Activated T-helper 17 cell treated with anti-CD3 and anti-CD28 coated beads, Interleukin-2, amount 50 U/mL, for 72 hours (primary cell): Measurements from ENCODE around the gene PLA2G2A. TPM values are rescaled to one million over a fixed set of nuclear protein-coding genes. Genes with fewer than 3 reads are reported as not detected.
"Not testable (repeated sequence)": the region's sequence is repeated elsewhere in the genome, so short reads cannot be mapped to it uniquely, and the experiment has no call there.

Experiments used
- ATAC-seq: fragments of 150-1000 bp; cut with Tn5 transposase; replicated peaks from 2 replicates; pipeline ENCODE4 v1.10.0; 2021; ENCODE audit warnings: mild to moderate bottlenecking, moderate library complexity
- H3K27ac Mint-ChIP-seq: one replicate; pipeline ENCODE4 v1.8.0; 2022; ENCODE audit warnings: mixed read lengths
- H3K27me3 Mint-ChIP-seq: one replicate; pipeline ENCODE4 v1.8.0; 2022; ENCODE audit warnings: mixed read lengths
- H3K36me3 Mint-ChIP-seq: one replicate; pipeline ENCODE4 v1.8.0; 2022; ENCODE audit warnings: low read depth, mild to moderate bottlenecking, mixed read lengths
- H3K4me1 Mint-ChIP-seq: one replicate; pipeline ENCODE4 v1.8.0; 2022; ENCODE audit warnings: mixed read lengths
- H3K4me3 Mint-ChIP-seq: one replicate; pipeline ENCODE4 v1.8.0; 2022; ENCODE audit warnings: mild to moderate bottlenecking, mixed read lengths
- H3K9me3 Mint-ChIP-seq: one replicate; pipeline ENCODE4 v1.8.0; 2022; ENCODE audit warnings: mixed read lengths
- total RNA-seq, 2 donors: library from RNA; stranded (reverse); gene quantifications; one replicate each; pipeline ENCODE4 v1.2.3, GENCODE V29; 2022

PLA2G2A gene, protein sequence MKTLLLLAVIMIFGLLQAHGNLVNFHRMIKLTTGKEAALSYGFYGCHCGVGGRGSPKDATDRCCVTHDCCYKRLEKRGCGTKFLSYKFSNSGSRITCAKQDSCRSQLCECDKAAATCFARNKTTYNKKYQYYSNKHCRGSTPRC
- total RNA-seq, result not detected

DNA sequence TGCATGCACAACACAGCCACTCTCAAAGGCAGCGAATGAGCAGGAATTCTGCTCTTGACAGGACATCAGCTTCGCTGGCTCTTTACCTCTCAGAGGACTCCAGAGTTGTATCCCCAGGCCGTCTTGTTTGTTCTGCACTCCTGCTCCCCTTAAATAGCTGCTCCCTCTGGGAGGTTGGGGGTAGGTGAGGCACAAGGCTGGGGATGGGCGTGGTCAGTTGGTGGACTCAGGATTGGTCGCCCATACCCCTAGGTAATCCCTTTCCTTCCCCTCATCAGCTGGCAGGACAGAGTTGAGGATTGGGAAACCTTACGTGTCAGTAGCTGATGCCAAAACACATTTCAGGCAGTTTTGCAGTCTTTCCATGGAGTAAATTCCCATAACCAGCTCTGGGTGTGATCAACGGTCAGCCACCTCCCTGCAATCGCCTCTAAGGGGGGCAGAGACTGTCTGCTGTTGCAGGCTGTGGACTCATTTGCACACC is at the start of gene PLA2G2A:
TSS of gene PLA2G2A (minus strand) at position 125 of the 484 bp plus-strand sequence. CDS start 845 bp downstream, outside the sequence.
- no peak within 1 kb of the TSS for H3K27ac Mint-ChIP-seq

DNA sequence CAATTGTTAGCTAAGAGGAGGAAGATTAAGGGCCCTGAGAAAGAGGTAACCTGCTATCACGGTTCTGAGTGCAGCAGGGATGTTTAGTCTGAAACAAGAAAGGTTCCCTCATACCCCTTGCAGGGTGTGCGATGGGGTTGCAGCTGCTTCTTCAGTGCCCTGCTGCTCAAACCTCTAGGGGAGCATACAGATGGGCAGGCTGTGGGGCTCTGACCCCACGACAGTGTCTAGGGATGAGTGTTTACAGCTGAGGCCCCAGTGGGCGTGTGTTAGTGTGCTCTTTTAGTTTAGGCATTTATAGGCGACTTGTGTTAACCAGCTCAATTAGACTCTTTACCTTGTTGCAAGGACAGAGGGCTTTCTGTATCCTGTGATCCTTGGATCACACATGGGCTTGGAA is 49.3 kb upstream of the PLA2G2A start:
- no peak for ATAC-seq
- Mint-ChIP-seq H3K27me3 (peaks cover 53% of the 10 kb centered on the region), H3K4me1 (no peaks in the 10 kb centered on the region), H3K4me3 (no peak overlapping the region), H3K36me3 (no peaks in the 10 kb centered on the region), H3K27ac (no peak overlapping the region), H3K9me3 (no peaks in the 10 kb centered on the region)

More for the DNA sequence above, at the start of gene PLA2G2A:
- ATAC-seq, result no peak
- no peaks in the 10 kb centered on the region for H3K9me3 Mint-ChIP-seq
- peaks cover 26% of the 10 kb centered on the region for H3K27me3 Mint-ChIP-seq
- H3K4me1 Mint-ChIP-seq, result no peaks in the 10 kb centered on the region
- H3K36me3 Mint-ChIP-seq, result no peaks in the 10 kb centered on the region
- H3K4me3 Mint-ChIP-seq, result no peak within 1 kb of the TSS

DNA sequence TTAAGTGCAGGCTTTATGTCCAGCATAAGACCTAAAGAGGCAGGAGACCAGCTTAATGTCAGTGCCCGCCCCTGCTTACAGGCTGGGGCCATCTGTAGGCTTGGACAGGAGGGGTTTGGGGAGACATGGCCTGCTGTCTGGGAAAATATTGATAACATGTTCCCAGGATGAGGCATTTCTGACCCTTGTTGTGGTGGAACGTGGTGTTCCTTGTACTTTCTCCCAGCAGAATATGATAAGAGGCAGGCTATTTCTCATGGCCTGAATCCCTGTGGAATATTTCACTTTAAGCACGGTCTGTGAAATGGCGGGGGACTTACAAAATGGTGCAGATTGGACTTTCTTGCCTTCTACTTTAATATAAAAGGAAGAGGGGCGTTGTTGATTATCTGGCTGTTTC is 48.7 kb upstream of the PLA2G2A start:
- Mint-ChIP-seq H3K9me3 (no peaks in the 10 kb centered on the region), H3K36me3 (no peaks in the 10 kb centered on the region), H3K27ac (no peak overlapping the region), H3K4me3 (no peak overlapping the region), H3K4me1 (no peaks in the 10 kb centered on the region), H3K27me3 (peaks cover 51% of the 10 kb centered on the region)
- no peak for ATAC-seq

DNA sequence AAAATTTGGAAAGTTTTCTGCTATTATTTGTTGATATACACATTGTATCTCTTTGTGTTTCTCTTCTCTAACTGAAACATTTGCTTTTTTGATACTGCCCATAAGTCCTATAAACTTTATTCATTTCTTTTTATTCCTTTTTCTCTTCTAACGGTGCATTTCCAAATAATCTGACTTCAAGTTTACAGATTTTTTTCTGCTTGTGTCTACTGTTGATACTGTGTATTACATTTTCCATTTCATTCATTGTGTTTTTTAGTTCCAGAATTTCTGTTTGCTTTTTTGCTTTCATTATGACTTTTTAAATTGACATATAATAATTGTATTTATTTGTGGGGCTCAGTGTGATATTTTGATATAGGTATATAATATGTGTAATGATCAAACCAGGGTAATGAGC is 38.3 kb upstream of the PLA2G2A start:
- Mint-ChIP-seq H3K4me1 (no peaks in the 10 kb centered on the region), H3K27ac (no peak overlapping the region), H3K27me3 (peaks cover 15% of the 10 kb centered on the region), H3K9me3 (peaks cover 22% of the 10 kb centered on the region), H3K36me3 (no peaks in the 10 kb centered on the region), H3K4me3 (no peak overlapping the region)
- ATAC-seq, result no peak

DNA sequence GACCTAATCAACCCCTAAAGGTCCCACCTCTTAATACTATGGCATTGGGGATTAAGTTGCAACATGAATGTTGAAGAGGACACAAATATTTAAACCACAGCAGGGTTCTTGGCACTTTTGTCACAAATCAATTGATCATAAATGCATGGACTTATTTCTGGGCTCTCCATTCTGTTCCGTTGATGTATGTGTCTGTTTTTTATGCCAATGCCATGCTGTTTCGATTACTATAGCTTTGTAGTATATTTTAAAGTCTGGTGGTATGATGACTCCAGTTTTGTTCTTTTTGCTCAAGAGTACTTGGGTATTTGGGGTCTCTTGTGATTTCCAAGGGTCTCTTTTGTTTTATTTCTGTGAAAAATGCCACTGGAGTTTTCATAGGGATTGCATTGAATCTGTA is 34.7 kb upstream of the PLA2G2A start:
- H3K4me3 Mint-ChIP-seq, result no peak overlapping the region
- no peaks in the 10 kb centered on the region for H3K36me3 Mint-ChIP-seq
- no peak overlapping the region for H3K27ac Mint-ChIP-seq
- peaks cover 28% of the 10 kb centered on the region for H3K9me3 Mint-ChIP-seq
- H3K4me1 Mint-ChIP-seq, result no peaks in the 10 kb centered on the region
- no peak for ATAC-seq
- H3K27me3 Mint-ChIP-seq, result peaks cover 28% of the 10 kb centered on the region

DNA sequence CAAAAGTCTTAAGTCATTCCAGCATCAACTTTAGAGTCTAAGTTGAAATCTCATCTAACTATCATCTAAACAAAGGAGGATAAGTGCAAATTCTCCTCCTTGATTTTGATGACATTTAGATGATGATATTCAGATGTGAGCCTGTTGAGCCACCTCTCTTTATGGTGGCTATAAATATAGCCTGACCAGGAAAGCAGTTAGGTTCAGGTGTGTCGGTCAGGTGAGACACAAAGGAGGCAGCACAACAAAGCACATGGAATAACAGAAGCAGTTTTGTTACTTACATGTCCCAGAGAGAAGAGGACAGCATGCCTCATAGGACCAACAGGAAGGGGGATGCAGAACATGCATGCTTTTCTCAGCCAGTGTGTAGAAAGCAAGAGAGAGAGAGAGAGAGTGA is 30.6 kb upstream of the PLA2G2A start:
- Mint-ChIP-seq H3K4me1 (no peaks in the 10 kb centered on the region), H3K27me3 (peaks cover 31% of the 10 kb centered on the region), H3K27ac (peak overlapping the region; percentile 16), H3K9me3 (peaks cover 13% of the 10 kb centered on the region), H3K4me3 (no peak overlapping the region), H3K36me3 (no peaks in the 10 kb centered on the region)
- no peak for ATAC-seq

DNA sequence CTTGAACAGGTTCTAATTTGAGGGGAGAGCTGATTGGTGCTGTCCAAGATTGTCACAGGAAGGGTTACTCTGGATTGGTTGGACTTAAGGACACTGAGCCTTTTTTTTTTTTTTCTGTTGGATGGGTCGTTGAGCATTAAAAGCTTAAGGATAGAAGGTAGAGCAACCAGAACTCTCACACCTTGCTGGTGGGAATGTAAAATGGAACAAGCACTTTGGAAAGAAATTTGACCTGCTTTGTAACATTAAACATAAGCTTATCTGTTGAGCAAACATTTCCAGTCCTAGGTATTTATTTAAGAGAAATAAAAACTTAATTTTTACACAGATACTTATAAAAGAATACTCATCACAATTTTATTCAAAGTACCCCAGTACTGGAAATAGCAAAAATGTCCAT is 29.8 kb upstream of the PLA2G2A start:
- Mint-ChIP-seq H3K27ac (no peak overlapping the region), H3K36me3 (no peaks in the 10 kb centered on the region), H3K4me1 (no peaks in the 10 kb centered on the region), H3K27me3 (peaks cover 38% of the 10 kb centered on the region), H3K9me3 (peaks cover 11% of the 10 kb centered on the region), H3K4me3 (no peak overlapping the region)
- ATAC-seq, result no peak

DNA sequence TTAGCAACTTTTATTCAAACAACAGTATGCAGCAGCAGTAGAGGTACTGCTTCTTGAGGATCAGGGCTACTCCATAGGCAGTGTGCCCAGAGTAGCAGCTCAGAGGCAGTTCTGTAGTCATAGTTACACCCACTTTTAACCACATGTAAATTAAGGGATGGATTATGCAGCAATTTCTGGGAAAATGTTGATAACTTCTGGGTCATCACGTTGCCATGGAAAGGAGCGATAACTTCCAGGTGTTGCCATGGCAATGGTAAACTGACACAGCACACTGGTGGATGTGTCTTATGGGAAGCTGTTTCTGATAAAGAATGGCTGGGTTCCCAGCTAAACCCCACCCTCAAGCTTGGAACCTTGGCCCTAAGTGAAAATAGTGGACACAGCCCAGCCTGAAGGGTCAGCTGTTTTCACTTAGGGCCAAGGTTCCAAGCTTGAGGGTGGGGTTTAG is 29.0 kb upstream of the PLA2G2A start:
- Mint-ChIP-seq H3K9me3 (peaks cover 12% of the 10 kb centered on the region), H3K4me3 (no peak overlapping the region), H3K27me3 (peaks cover 43% of the 10 kb centered on the region), H3K27ac (no peak overlapping the region), H3K36me3 (no peaks in the 10 kb centered on the region), H3K4me1 (no peaks in the 10 kb centered on the region)
- peak; percentile 14 for ATAC-seq

DNA sequence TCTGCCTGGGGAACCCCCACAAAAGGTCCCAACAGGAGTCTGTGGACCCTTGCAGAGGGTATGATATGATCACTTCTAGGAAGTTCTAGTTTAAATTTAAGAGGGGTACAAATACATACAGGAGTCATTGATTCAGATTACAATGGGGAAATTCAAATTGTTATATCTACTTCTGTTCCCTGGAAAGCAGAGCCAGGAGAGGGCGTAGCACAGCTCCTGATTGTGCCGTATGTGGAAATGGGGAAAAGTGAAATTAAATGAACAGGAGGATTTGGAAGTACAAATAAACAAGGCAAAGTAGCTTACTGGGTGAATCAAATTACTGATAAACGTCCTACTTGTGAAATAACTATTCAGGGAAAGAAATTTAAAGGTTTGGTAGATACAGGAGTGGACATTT is 19.4 kb upstream of the PLA2G2A start:
- H3K4me1 Mint-ChIP-seq, H3K27ac Mint-ChIP-seq, H3K36me3 Mint-ChIP-seq, H3K4me3 Mint-ChIP-seq, ATAC-seq, H3K9me3 Mint-ChIP-seq: not testable (repeated sequence)
- peaks cover 50% of the 10 kb centered on the region for H3K27me3 Mint-ChIP-seq

DNA sequence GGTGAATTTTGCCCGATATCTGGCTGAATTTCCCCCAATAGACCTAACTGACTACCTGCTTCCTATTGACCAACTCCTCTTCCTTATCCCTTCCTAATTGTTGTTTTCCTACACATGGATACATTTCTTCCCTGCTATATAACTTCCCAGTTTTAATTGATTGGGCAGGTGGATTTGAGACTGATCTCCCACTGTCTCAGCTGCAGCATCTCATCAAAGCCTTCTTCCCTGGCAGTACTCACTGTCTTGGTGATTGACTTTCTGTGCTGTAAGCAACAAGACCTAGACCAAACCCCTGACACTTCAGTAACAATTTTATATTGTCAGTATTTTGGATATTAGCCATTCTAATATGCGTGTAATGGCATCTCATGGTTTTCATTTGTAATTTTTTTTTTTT is 11.3 kb upstream of the PLA2G2A start:
- Mint-ChIP-seq H3K36me3 (no peaks in the 10 kb centered on the region), H3K4me3 (no peak overlapping the region), H3K4me1 (no peaks in the 10 kb centered on the region), H3K9me3 (no peaks in the 10 kb centered on the region), H3K27me3 (peaks cover 53% of the 10 kb centered on the region), H3K27ac (no peak overlapping the region)
- ATAC-seq, result no peak

DNA sequence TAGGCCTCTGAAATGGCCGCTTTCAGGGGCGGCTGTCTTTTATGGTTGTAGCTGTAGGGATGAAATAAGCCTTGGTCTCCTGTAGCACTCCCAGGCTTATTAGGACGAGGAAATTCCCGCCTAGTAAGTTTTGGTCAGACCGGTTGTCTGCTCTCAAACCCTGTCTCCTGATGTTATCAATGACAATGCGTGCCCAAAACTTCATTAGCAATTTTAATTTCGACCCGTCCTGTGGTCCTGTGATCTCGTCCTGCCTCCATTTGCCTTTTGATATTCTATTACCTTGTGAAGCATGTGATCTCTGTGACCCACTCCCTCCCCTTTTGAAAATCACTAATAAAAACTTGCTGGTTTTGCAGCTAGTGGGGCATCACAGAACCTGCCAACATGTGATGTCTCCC is 10.8 kb upstream of the PLA2G2A start:
- peaks cover 53% of the 10 kb centered on the region for H3K27me3 Mint-ChIP-seq
- not testable (repeated sequence) for H3K36me3 Mint-ChIP-seq, H3K4me1 Mint-ChIP-seq, H3K9me3 Mint-ChIP-seq, H3K4me3 Mint-ChIP-seq, ATAC-seq, H3K27ac Mint-ChIP-seq

DNA sequence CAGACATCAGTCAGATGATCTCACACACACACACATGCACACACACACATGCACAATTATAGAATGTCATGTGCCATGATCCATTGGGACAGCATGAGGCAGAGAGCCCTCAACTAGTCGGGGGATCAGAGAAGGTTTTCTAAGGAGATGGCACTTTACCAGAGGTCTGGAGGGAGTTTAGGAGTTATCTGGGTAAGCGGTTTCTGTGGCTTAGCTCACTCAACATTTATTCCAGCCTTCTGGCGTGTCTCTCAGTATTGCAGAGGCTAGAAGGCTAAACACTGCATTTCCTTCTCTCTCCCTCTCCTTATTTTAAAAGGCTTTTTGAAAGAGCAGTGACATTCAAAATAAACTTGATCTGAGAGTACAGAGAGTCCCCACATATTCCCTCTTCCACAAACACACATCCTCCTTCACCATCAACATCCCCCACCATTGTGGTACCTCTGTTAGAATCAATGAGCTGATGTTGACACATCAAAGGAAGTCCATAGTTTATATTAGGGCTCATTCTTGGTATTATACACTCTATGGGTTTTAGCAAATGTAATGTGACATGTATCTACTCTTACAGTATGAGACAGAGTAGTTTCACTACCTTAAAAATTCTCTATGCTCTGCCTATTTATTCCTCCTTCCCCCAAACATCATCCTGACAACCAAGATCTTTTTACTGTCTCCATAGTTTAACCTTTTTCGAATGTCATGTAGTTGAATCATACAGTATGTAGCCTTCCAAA is 9.0 kb upstream of the PLA2G2A start:
- H3K9me3 Mint-ChIP-seq, result no peaks in the 10 kb centered on the region
- peaks cover 46% of the 10 kb centered on the region for H3K27me3 Mint-ChIP-seq
- H3K27ac Mint-ChIP-seq, result no peak overlapping the region
- H3K36me3 Mint-ChIP-seq, result no peaks in the 10 kb centered on the region
- no peak for ATAC-seq
- H3K4me1 Mint-ChIP-seq, result no peaks in the 10 kb centered on the region
- no peak overlapping the region for H3K4me3 Mint-ChIP-seq

DNA sequence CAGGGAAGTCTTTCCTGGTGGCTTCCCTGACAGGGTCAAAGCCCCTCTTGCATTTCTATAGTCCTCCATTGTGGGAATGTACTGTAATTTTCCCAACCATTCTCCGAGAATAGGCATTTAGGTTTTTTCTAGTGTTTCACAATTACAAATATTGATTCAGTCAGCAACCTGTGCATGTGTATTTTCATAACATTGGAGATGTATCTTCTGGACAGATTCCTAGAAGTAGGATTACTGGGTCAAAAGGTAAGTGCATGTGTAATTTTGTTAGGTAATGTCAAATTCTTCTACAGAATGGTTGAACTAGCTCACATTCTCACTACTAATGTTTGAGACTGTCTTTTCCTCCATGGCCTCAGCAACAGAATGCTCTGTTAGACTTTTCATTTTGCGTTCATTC is 8.3 kb upstream of the PLA2G2A start:
- Mint-ChIP-seq H3K4me3 (no peak overlapping the region), H3K27me3 (peaks cover 41% of the 10 kb centered on the region), H3K9me3 (no peaks in the 10 kb centered on the region), H3K36me3 (no peaks in the 10 kb centered on the region), H3K27ac (no peak overlapping the region), H3K4me1 (no peaks in the 10 kb centered on the region)
- no peak for ATAC-seq

DNA sequence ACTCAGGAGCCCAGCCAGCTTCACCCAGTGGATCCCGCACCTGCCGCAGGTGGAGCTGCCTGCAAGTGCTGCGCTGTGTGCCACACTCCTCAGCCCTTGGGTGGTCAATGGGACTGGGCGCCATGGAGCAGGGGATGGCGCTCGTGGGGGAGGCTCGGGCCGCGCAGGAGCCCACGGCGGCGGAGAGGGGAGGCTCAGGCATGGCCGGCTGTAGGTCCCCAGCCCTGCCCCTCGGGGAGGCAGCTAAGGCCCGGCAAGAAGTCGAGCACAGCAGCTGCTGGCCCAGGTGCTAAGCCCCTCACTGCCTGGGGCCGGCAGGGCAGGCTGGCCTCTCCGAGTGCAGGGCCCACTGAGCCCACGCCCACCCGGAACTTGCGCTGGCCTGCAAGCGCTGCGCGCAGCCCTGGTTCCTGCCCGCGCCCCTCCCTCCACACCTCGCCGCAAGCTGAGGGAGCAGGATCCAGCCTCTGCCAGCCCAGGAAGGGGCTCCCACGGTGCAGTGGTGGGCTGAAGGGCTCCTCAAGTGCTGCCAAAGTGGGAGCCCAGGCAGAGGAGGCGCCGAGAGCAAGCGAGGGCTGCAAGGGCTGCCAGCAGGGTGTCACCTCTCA is 5.1 kb upstream of the PLA2G2A start:
- H3K4me3 Mint-ChIP-seq, H3K27ac Mint-ChIP-seq, H3K36me3 Mint-ChIP-seq, H3K9me3 Mint-ChIP-seq, ATAC-seq, H3K4me1 Mint-ChIP-seq: not testable (repeated sequence)
- H3K27me3 Mint-ChIP-seq, result peaks cover 28% of the 10 kb centered on the region
